WTC11 (cell line): ENCODE data around the gene WDFY4. TPM values are rescaled to one million over a fixed set of nuclear protein-coding genes. Genes with fewer than 3 reads are reported as not detected.

Experiments used
- ATAC-seq: fragments of 200-7000 bp; cut with Tn5 transposase; 2 replicates; pipeline ENCODE4 v1.10.0; 2021; ENCODE audit warnings: mild to moderate bottlenecking, moderate library complexity
- CTCF ChIA-PET: fragments of 300-600 bp; sonication (Branson Sonifier 250); formaldehyde crosslinking; loops from one replicate; lab custom pipeline; 2021; ENCODE audit warnings: antibody characterized with exemption; lab: Charles Lee
- POLR2A ChIA-PET: fragments of 350-600 bp; sonication (Branson Sonifier 250); formaldehyde crosslinking; loops from one replicate; lab custom pipeline; 2021; ENCODE audit warnings: antibody characterized with exemption; lab: Charles Lee
- DNase-seq: peaks from one replicate; pipeline ENCODE4 v3.0.0; 2021; ENCODE audit warnings: low spot score
- H3K27ac Mint-ChIP-seq: 2 replicates; pipeline ENCODE4 v1.8.0; 2021; ENCODE audit warnings: mixed read lengths
- H3K27me3 Mint-ChIP-seq: 2 replicates; pipeline ENCODE4 v1.8.0; 2021; ENCODE audit warnings: low read depth, mild to moderate bottlenecking, moderate library complexity, mixed read lengths
- H3K36me3 Mint-ChIP-seq: 2 replicates; pipeline ENCODE4 v1.8.0; 2021; ENCODE audit warnings: mixed read lengths
- H3K4me1 Mint-ChIP-seq: 2 replicates; pipeline ENCODE4 v1.8.0; 2022; ENCODE audit warnings: mixed read lengths
- H3K4me3 Mint-ChIP-seq: 2 replicates; pipeline ENCODE4 v1.8.0; 2021; ENCODE audit warnings: mild to moderate bottlenecking, moderate library complexity, mixed read lengths
- H3K9me3 Mint-ChIP-seq: 2 replicates; pipeline ENCODE4 v1.8.0; 2021; ENCODE audit warnings: mixed read lengths
- ELF4 ChIP-seq: sonication (generic); formaldehyde crosslinking; IDR thresholded peaks from 2 replicates; pipeline ENCODE4 v1.8.1; 2022; ENCODE audit warnings: low read depth, mild to moderate bottlenecking, moderate library complexity, missing genetic modification reagents
- NFE2L1 ChIP-seq: sonication (generic); formaldehyde crosslinking; IDR thresholded peaks from 2 replicates; pipeline ENCODE4 v1.8.1; 2023; ENCODE audit warnings: missing genetic modification reagents
- SMAD4 ChIP-seq: sonication (generic); formaldehyde crosslinking; IDR thresholded peaks from 2 replicates; pipeline ENCODE4 v1.8.0; 2022; ENCODE audit warnings: mild to moderate bottlenecking, missing genetic modification reagents
- SP1 ChIP-seq: sonication (generic); formaldehyde crosslinking; conservative IDR thresholded peaks from 2 replicates; pipeline ENCODE4 v1.8.1; 2022; ENCODE audit warnings: missing genetic modification reagents
- total RNA-seq: library from RNA; stranded (reverse); gene quantifications from 3 replicates; pipeline ENCODE4 v1.2.3, GENCODE V29; 2021
- TF ChIP-seq, protein P1 (sequence below): sonication (generic); formaldehyde crosslinking; IDR thresholded peaks from 2 replicates; pipeline ENCODE4 v1.8.1; 2023; ENCODE audit warnings: mild to moderate bottlenecking, moderate library complexity, missing genetic modification reagents
- TF ChIP-seq, protein P2 (sequence below): sonication (generic); formaldehyde crosslinking; IDR thresholded peaks from 2 replicates; pipeline ENCODE4 v1.8.0; 2022; ENCODE audit warnings: mild to moderate bottlenecking, missing genetic modification reagents
- TF ChIP-seq, protein P3 (sequence below): sonication (generic); formaldehyde crosslinking; IDR thresholded peaks from 2 replicates; pipeline ENCODE4 v1.8.0; 2023; ENCODE audit warnings: missing genetic modification reagents
- TF ChIP-seq, protein P4 (sequence below): sonication (generic); formaldehyde crosslinking; IDR thresholded peaks from 2 replicates; pipeline ENCODE4 v1.8.0; 2023; ENCODE audit warnings: missing genetic modification reagents, mild to moderate bottlenecking, borderline replicate concordance
- TF ChIP-seq, protein P5 (sequence below): fragments of 250-450 bp; sonication (Bioruptor Pico); conservative IDR thresholded peaks from 2 replicates; pipeline ENCODE4 v1.9.0; 2021; ENCODE audit warnings: mild to moderate bottlenecking
- TF ChIP-seq, protein P6 (sequence below): sonication (generic); formaldehyde crosslinking; IDR thresholded peaks from 2 replicates; pipeline ENCODE4 v1.8.0; 2023; ENCODE audit warnings: mild to moderate bottlenecking, missing genetic modification reagents

WDFY4 gene
- total RNA-seq, 1 experiment from 2014 or later, result 0.13 TPM

DNA sequence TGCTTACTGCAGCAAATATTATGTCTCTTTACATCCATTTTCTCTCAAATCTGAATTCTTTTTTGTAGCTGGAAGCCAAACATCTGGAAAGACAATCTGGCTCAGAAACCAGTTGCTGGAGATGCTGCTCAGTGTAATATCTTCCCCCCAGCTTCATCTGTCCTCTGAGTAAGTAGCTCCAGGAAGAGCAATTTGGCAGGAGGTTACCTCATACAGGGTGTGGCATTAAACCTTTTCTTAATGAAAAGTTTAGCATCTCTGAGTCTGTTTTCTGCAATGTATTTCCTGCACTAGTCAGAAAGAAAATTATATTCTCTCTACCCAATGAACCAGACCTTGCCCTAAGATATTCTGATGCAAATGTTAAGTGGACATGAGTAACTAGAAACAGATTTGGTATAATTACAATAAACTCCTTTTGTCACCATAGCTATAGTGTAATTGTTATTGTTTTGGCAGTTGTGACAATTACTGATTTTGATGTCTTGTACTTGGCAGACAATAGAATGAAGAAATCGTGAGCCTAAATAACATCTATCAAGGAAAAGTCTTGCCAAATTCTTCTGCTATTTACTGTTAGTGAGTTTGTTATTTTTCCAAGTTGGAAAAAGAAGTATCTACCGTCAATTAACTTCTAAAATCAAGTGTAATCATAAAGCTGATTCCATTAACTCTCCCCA lies 123.3 kb downstream of the WDFY4 start:
- CTCF ChIA-PET, result no interaction called here
- DNase-seq (no peak), ATAC-seq (no peak)
- Mint-ChIP-seq H3K9me3 (peaks cover 6% of the 10 kb centered on the region; the same call in 1 of the 2 replicates), H3K27me3 (peaks cover 33% of the 10 kb centered on the region), H3K27ac (no peak overlapping the region), H3K4me3 (no peak overlapping the region), H3K36me3 (no peaks in the 10 kb centered on the region), H3K4me1 (peaks cover 22% of the 10 kb centered on the region)
- no peak for TF ChIP-seq SP1 (CRISPR knock-in tag)
- no peak for TF ChIP-seq SMAD4 (CRISPR knock-in tag)
- TF ChIP-seq, protein P1, sequence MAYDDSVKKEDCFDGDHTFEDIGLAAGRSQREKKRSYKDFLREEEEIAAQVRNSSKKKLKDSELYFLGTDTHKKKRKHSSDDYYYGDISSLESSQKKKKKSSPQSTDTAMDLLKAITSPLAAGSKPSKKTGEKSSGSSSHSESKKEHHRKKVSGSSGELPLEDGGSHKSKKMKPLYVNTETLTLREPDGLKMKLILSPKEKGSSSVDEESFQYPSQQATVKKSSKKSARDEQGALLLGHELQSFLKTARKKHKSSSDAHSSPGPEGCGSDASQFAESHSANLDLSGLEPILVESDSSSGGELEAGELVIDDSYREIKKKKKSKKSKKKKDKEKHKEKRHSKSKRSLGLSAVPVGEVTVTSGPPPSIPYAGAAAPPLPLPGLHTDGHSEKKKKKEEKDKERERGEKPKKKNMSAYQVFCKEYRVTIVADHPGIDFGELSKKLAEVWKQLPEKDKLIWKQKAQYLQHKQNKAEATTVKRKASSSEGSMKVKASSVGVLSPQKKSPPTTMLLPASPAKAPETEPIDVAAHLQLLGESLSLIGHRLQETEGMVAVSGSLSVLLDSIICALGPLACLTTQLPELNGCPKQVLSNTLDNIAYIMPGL (CRISPR knock-in tag), result no peak
- TF ChIP-seq, protein P2, sequence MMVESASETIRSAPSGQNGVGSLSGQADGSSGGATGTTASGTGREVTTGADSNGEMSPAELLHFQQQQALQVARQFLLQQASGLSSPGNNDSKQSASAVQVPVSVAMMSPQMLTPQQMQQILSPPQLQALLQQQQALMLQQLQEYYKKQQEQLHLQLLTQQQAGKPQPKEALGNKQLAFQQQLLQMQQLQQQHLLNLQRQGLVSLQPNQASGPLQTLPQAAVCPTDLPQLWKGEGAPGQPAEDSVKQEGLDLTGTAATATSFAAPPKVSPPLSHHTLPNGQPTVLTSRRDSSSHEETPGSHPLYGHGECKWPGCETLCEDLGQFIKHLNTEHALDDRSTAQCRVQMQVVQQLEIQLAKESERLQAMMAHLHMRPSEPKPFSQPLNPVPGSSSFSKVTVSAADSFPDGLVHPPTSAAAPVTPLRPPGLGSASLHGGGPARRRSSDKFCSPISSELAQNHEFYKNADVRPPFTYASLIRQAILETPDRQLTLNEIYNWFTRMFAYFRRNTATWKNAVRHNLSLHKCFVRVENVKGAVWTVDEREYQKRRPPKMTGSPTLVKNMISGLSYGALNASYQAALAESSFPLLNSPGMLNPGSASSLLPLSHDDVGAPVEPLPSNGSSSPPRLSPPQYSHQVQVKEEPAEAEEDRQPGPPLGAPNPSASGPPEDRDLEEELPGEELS (CRISPR knock-in tag), result no peak
- TF ChIP-seq, protein P3, sequence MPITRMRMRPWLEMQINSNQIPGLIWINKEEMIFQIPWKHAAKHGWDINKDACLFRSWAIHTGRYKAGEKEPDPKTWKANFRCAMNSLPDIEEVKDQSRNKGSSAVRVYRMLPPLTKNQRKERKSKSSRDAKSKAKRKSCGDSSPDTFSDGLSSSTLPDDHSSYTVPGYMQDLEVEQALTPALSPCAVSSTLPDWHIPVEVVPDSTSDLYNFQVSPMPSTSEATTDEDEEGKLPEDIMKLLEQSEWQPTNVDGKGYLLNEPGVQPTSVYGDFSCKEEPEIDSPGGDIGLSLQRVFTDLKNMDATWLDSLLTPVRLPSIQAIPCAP (CRISPR knock-in tag), result no peak
- TF ChIP-seq ELF4 (CRISPR knock-in tag), result no peak
- TF ChIP-seq, protein P4, sequence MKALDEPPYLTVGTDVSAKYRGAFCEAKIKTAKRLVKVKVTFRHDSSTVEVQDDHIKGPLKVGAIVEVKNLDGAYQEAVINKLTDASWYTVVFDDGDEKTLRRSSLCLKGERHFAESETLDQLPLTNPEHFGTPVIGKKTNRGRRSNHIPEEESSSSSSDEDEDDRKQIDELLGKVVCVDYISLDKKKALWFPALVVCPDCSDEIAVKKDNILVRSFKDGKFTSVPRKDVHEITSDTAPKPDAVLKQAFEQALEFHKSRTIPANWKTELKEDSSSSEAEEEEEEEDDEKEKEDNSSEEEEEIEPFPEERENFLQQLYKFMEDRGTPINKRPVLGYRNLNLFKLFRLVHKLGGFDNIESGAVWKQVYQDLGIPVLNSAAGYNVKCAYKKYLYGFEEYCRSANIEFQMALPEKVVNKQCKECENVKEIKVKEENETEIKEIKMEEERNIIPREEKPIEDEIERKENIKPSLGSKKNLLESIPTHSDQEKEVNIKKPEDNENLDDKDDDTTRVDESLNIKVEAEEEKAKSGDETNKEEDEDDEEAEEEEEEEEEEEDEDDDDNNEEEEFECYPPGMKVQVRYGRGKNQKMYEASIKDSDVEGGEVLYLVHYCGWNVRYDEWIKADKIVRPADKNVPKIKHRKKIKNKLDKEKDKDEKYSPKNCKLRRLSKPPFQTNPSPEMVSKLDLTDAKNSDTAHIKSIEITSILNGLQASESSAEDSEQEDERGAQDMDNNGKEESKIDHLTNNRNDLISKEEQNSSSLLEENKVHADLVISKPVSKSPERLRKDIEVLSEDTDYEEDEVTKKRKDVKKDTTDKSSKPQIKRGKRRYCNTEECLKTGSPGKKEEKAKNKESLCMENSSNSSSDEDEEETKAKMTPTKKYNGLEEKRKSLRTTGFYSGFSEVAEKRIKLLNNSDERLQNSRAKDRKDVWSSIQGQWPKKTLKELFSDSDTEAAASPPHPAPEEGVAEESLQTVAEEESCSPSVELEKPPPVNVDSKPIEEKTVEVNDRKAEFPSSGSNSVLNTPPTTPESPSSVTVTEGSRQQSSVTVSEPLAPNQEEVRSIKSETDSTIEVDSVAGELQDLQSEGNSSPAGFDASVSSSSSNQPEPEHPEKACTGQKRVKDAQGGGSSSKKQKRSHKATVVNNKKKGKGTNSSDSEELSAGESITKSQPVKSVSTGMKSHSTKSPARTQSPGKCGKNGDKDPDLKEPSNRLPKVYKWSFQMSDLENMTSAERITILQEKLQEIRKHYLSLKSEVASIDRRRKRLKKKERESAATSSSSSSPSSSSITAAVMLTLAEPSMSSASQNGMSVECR (CRISPR knock-in tag), result no peak
- TF ChIP-seq NFE2L1 (CRISPR knock-in tag), result no peak
- TF ChIP-seq, protein P5, sequence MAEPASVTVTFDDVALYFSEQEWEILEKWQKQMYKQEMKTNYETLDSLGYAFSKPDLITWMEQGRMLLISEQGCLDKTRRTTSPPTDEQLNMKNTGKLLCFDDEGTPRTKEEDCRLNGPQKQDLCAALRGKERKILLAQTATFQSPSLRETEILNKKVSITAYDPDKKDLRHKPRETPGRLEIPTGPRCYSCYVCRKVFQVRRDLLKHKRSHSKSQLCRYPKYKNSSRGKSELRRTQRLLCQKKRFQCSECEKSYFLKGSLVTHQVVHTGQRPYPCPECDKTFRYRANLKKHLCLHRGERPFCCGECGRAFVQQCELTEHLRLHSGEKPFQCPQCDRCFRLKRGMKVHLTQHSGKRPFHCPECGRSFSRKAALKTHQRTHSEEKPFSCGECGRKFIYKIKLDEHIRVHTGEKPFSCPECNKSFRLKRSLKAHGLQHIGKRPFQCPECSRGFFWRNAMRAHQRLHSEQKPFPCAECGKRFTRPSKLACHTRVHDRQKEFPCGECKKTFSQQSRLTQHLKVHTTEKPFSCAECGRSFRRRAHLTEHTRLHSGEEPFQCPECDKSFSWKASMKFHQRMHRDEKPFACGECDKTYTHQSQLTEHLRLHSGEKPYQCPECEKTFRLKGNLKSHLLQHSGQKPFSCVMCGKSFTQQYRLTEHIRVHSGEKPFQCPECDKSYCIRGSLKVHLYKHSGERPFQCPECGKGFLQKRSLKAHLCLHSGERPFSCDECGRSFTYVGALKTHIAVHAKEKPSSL (CRISPR knock-in tag), result no peak
- TF ChIP-seq, protein P6, sequence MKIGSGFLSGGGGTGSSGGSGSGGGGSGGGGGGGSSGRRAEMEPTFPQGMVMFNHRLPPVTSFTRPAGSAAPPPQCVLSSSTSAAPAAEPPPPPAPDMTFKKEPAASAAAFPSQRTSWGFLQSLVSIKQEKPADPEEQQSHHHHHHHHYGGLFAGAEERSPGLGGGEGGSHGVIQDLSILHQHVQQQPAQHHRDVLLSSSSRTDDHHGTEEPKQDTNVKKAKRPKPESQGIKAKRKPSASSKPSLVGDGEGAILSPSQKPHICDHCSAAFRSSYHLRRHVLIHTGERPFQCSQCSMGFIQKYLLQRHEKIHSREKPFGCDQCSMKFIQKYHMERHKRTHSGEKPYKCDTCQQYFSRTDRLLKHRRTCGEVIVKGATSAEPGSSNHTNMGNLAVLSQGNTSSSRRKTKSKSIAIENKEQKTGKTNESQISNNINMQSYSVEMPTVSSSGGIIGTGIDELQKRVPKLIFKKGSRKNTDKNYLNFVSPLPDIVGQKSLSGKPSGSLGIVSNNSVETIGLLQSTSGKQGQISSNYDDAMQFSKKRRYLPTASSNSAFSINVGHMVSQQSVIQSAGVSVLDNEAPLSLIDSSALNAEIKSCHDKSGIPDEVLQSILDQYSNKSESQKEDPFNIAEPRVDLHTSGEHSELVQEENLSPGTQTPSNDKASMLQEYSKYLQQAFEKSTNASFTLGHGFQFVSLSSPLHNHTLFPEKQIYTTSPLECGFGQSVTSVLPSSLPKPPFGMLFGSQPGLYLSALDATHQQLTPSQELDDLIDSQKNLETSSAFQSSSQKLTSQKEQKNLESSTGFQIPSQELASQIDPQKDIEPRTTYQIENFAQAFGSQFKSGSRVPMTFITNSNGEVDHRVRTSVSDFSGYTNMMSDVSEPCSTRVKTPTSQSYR, result no peak
- POLR2A ChIA-PET, result no interaction called here
